Mesothelial cell of epicardium (in vitro differentiated cells): ENCODE measurements around the gene AKR1C8. TPM values are rescaled to one million over a fixed set of nuclear protein-coding genes. Genes with fewer than 3 reads are reported as not detected.

Source experiments
- DNase-seq, 2 experiments: peaks; one replicate each; pipeline ENCODE4 v3.0.0; 2021; ENCODE audit warnings: low spot score in 2 of 2; ENCODE audit not compliant: unreplicated experiment in 2 of 2
- H3K27ac Mint-ChIP-seq: 2 replicates; pipeline ENCODE4 v1.8.0; 2021; ENCODE audit warnings: mixed read lengths
- H3K27me3 Mint-ChIP-seq: 2 replicates; pipeline ENCODE4 v1.8.0; 2021; ENCODE audit warnings: low read depth, mixed read lengths
- H3K36me3 Mint-ChIP-seq: 2 replicates; pipeline ENCODE4 v1.8.0; 2021; ENCODE audit warnings: mixed read lengths
- H3K4me1 Mint-ChIP-seq: 2 replicates; pipeline ENCODE4 v1.8.0; 2021; ENCODE audit warnings: mixed read lengths
- H3K4me3 Mint-ChIP-seq: 2 replicates; pipeline ENCODE4 v1.8.0; 2021; ENCODE audit warnings: mild to moderate bottlenecking, moderate library complexity, mixed read lengths
- H3K9me3 Mint-ChIP-seq: 2 replicates; pipeline ENCODE4 v1.8.0; 2021; ENCODE audit warnings: mixed read lengths
- CTCF ChIP-seq: fragments of 200-600 bp; sonication (generic); IDR thresholded peaks from one replicate; pipeline ENCODE4 v1.5.0; 2021; ENCODE audit warnings: antibody characterized with exemption; ENCODE audit not compliant: unreplicated experiment
- total RNA-seq: library from RNA; stranded (reverse); gene quantifications from 3 replicates; pipeline ENCODE4 v1.2.1, GENCODE V29; 2021

Gene AKR1C8
- total RNA-seq, 1 donor from 2014 or later: not detected

DNA sequence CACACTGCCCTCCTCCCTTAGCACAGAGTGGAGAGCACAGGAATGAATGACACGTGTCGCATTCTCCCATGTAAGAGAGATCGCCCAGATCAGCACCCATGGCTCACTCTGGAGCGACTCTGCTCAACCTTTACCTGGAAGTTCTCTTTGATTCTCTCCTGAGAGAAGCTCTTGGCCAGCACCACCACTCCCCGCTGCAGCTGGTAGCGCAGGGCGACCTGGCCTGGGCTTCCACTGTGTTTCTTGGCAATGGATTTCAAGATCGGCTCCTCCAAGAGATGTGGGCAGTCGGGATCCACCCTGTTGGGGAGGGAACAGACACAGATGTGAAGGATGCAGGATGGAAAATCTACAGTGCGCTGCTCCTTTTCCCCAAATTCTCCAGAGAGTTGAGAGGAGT is 27.4 kb downstream of the AKR1C8 start:
- Mint-ChIP-seq H3K36me3 (no peaks in the 10 kb centered on the region), H3K27ac (no peak overlapping the region), H3K9me3 (peaks cover 74% of the 10 kb centered on the region), H3K27me3 (no peaks in the 10 kb centered on the region), H3K4me1 (no peaks in the 10 kb centered on the region), H3K4me3 (no peak overlapping the region)
- no peak for DNase-seq
- no peak for TF ChIP-seq CTCF

DNA sequence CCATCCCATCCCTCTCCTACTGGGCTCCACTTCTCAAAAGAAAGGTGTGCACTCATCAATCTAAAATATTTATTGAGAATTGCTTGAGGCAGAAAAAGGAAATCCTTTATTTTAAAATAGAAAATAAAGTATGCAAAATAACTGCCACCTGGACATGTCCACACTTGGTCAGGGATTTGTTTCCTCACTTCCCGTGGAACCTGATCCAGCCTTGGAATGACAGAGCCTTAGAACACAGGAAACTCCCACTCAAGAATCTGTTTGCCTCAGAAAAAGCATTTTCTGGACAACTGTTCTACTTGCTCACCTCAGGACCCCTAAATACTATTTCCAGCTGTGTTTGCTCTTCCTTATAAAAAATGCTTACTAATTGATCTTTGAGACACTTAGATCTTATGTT is 29.0 kb downstream of the AKR1C8 start:
- no peak overlapping the region for H3K4me3 Mint-ChIP-seq
- no peak overlapping the region for H3K27ac Mint-ChIP-seq
- H3K27me3 Mint-ChIP-seq: no peaks in the 10 kb centered on the region
- no peaks in the 10 kb centered on the region for H3K36me3 Mint-ChIP-seq
- no peaks in the 10 kb centered on the region for H3K4me1 Mint-ChIP-seq
- peaks cover 69% of the 10 kb centered on the region for H3K9me3 Mint-ChIP-seq
- DNase-seq: no peak
- no peak for TF ChIP-seq CTCF

DNA sequence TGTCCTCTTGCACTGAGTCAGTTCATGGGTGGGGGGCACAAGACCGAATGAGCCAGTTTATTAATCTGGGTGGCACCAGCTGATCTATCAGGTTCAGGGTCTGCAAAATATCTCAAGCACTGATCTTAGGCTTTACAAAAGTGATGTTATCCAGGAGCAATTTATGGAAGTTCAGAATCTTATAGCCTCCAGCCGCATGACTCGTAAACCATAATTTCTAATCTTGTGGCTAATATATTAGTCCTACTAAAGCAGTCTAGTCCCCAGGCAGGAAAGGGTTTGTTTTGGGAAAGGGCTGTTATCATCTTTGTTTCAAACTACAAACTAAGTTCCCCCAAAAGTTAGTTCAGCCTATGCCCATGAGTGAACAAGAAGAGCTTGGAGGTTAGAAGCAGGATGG is 33.9 kb downstream of the AKR1C8 start:
- peaks cover 75% of the 10 kb centered on the region for H3K9me3 Mint-ChIP-seq
- H3K27me3 Mint-ChIP-seq: no peaks in the 10 kb centered on the region
- no peak overlapping the region for H3K4me3 Mint-ChIP-seq
- no peak for DNase-seq
- H3K27ac Mint-ChIP-seq: no peak overlapping the region
- no peaks in the 10 kb centered on the region for H3K36me3 Mint-ChIP-seq
- no peaks in the 10 kb centered on the region for H3K4me1 Mint-ChIP-seq
- no peak for TF ChIP-seq CTCF

DNA sequence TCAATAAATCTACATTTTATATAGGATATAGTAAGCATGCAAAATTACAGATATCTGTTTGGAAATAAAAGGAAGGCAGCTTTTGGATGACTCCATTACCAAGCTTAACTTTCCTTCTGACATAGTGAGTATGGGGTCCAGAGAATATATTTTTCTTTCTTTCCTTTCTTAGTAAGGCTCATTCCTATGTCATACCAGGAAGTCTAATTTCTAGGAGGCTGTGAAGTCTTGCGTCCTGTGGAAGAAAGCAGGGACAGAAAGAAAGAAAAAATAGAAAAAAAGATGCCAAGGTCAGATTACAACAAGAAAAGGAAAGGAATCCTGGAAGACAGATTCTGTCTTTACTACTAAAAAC is 36.3 kb downstream of the AKR1C8 start:
- no peak for TF ChIP-seq CTCF
- no peak overlapping the region for H3K27ac Mint-ChIP-seq
- H3K4me1 Mint-ChIP-seq: no peaks in the 10 kb centered on the region
- no peaks in the 10 kb centered on the region for H3K36me3 Mint-ChIP-seq
- DNase-seq: no peak
- H3K4me3 Mint-ChIP-seq: no peak overlapping the region
- H3K27me3 Mint-ChIP-seq: no peaks in the 10 kb centered on the region
- peaks cover 58% of the 10 kb centered on the region for H3K9me3 Mint-ChIP-seq

- DNase-seq: no peak
Measured at GRCh38 chr10:5147981-5148677, 36.8 kb downstream of the AKR1C8 start.

More at GRCh38 chr10:5147981-5148677, 36.8 kb downstream of the AKR1C8 start:
- Mint-ChIP-seq H3K27ac (no peak overlapping the region), H3K9me3 (peaks cover 56% of the 10 kb centered on the region), H3K36me3 (no peaks in the 10 kb centered on the region), H3K4me1 (no peaks in the 10 kb centered on the region), H3K27me3 (no peaks in the 10 kb centered on the region), H3K4me3 (no peak overlapping the region)
- TF ChIP-seq CTCF: no peak
